Gastroesophageal sphincter (tissue), 4 donors: Measurements from ENCODE around the gene SNPH. TPM values are rescaled to one million over a fixed set of nuclear protein-coding genes. Genes with fewer than 3 reads are reported as not detected.
"Not testable (repeated sequence)": the region's sequence is repeated elsewhere in the genome, so short reads cannot be mapped to it uniquely, and the experiment has no call there.

Experiments used
- ATAC-seq: fragments of 150-250 bp; one replicate; pipeline ENCODE4 v1.9.1; 2016; ENCODE audit warnings: mild to moderate bottlenecking, moderate library complexity
- H3K27ac ChIP-seq, 4 donors: fragments of 200-600 bp; sonication (generic) in 3 of 4; 1 replicate in 3 of 4; 2 replicates in 1 of 4; pipeline ENCODE4 v1.5.1; 2016 to 2019
- H3K27me3 ChIP-seq: fragments of 200-600 bp; sonication (generic); one replicate; pipeline ENCODE4 v1.5.1; 2019
- H3K36me3 ChIP-seq, 2 donors: fragments of 200-600 bp; sonication (generic); one replicate each; pipeline ENCODE4 v1.5.1; 2019; ENCODE audit warnings: control low read depth in 1 of 2
- H3K4me1 ChIP-seq, 3 donors: fragments of 200-600 bp; sonication (generic); 1 replicate in 2 of 3; 2 replicates in 1 of 3; pipeline ENCODE4 v1.5.1; 2016 to 2019; ENCODE audit warnings: control low read depth in 2 of 3
- H3K4me3 ChIP-seq, 2 donors: fragments of 200-600 bp; sonication (generic); one replicate each; pipeline ENCODE4 v1.5.1; 2019; ENCODE audit warnings: mild to moderate bottlenecking in 1 of 2, moderate library complexity in 1 of 2
- H3K9me3 ChIP-seq, 3 donors: fragments of 200-600 bp; sonication (generic); one replicate each; pipeline ENCODE4 v1.5.1; 2017 to 2019; ENCODE audit warnings: control low read depth in 2 of 3
- EP300 ChIP-seq: sonication (generic); formaldehyde crosslinking; IDR thresholded peaks from one replicate; pipeline ENCODE4 v1.6.1; 2017; ENCODE audit warnings: antibody characterized with exemption, mild to moderate bottlenecking
- POLR2A ChIP-seq, 2 donors: fragments of 450-650 bp; IDR thresholded peaks; one replicate each; pipeline ENCODE4 v1.6.1; 2017; ENCODE audit warnings: antibody characterized with exemption in 2 of 2, mild to moderate bottlenecking in 2 of 2, moderate library complexity in 1 of 2
- POLR2AphosphoS5 ChIP-seq: sonication (generic); formaldehyde crosslinking; IDR thresholded peaks from one replicate; pipeline ENCODE4 v1.6.1; 2017; ENCODE audit warnings: antibody characterized with exemption
- WGBS, 2 donors: methylation state at CpG; one replicate each; pipeline ENCODE4 v1.1.5; 2018; ENCODE audit warnings: low coverage in 1 of 2; 5-methylcytosine and 5-hydroxymethylcytosine counted together
- total RNA-seq, 4 donors: library from RNA; depleted of rRNA; stranded (reverse); fragments of >200 nt; gene quantifications; one replicate each; pipeline ENCODE4 v1.1.0, GENCODE V29; 2016
- TF ChIP-seq, protein P1 (sequence below), 4 experiments: fragments of 200-600 bp in 2 of 4; fragments of 450-650 bp in 2 of 4; sonication (generic) in 1 of 4; IDR thresholded peaks; one replicate each; pipeline ENCODE4 v1.5.1; 2017 to 2019; ENCODE audit warnings: antibody characterized with exemption in 4 of 4, mild to moderate bottlenecking in 2 of 4, moderate library complexity in 2 of 4

The SNPH gene
- total RNA-seq, 4 donors from 2014 or later, result 9.8 to 31.6 (median 12.5) TPM

DNA sequence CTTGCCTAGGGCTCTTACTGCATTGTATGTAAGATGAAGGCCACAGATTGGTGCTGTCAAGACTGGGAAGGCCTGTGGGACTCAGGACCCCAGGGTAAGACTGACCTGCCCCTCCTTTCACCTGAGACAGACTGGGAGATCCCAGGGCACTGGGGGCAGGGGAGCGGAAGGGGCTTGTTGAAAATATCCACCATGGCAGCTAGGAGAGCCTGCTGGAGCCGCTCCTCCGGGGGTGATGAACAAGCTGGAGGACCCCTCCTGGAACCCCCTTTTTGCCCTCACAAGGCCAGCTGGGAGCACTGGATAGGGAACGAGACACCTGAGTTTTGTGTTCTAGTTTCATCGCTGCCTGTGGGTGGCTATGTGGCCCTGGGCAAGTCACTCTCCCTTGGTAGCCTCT, 72.0 kb downstream of the SNPH start:
- H3K4me3 ChIP-seq, result no peak overlapping the region
- no CpG with 5 or more reads among the region's 5 CpGs for WGBS, 2 donors
- no peak for ATAC-seq
- peaks cover 0 to 17% of the 10 kb centered on the region in 2 donors for H3K36me3 ChIP-seq
- H3K9me3 ChIP-seq, result no peaks in the 10 kb centered on the region
- H3K27ac ChIP-seq, result peak overlapping the region in 3 of 4 donors; percentile 59 to 68 (median 64)
- H3K27me3 ChIP-seq, result no peaks in the 10 kb centered on the region
- H3K4me1 ChIP-seq, result peaks cover 0 to 28% (median 12%) of the 10 kb centered on the region in 3 donors
- TF ChIP-seq EP300, result no peak
- no peak for TF ChIP-seq POLR2AphosphoS5
- TF ChIP-seq, protein P1, sequence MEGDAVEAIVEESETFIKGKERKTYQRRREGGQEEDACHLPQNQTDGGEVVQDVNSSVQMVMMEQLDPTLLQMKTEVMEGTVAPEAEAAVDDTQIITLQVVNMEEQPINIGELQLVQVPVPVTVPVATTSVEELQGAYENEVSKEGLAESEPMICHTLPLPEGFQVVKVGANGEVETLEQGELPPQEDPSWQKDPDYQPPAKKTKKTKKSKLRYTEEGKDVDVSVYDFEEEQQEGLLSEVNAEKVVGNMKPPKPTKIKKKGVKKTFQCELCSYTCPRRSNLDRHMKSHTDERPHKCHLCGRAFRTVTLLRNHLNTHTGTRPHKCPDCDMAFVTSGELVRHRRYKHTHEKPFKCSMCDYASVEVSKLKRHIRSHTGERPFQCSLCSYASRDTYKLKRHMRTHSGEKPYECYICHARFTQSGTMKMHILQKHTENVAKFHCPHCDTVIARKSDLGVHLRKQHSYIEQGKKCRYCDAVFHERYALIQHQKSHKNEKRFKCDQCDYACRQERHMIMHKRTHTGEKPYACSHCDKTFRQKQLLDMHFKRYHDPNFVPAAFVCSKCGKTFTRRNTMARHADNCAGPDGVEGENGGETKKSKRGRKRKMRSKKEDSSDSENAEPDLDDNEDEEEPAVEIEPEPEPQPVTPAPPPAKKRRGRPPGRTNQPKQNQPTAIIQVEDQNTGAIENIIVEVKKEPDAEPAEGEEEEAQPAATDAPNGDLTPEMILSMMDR (IDR thresholded peaks at IDR 0.05), result no peak
- TF ChIP-seq POLR2A (IDR thresholded peaks at IDR 0.05), result no peak

DNA sequence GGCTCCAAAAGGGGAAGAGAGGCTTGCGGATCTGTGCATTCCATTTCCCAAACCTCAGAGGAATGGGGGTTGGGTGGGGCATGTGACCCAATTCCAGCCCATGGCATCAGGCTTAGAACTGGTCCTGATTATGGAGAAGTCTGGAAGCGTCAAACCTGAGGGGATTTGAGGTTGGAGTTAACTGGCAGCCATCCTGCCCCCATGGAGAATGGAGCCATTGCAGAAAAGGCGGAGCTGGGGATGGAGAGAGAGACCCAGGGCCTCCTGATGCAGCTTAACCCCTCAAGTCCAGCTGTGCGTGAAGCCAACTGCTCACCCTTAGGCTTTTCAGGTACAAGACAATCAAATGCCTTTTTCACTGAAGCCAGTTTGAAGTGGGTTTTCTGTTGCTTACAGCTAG, 72.7 kb downstream of the SNPH start:
- Histone ChIP-seq H3K4me1 (peaks cover 0 to 28% (median 12%) of the 10 kb centered on the region in 3 donors), H3K4me3 (no peak overlapping the region), H3K27ac (no peak overlapping the region), H3K36me3 (peaks cover 0 to 10% of the 10 kb centered on the region in 2 donors), H3K27me3 (no peaks in the 10 kb centered on the region), H3K9me3 (no peaks in the 10 kb centered on the region)
- no peak for ATAC-seq
- no peak for TF ChIP-seq POLR2AphosphoS5
- no peak for TF ChIP-seq EP300
- TF ChIP-seq, protein P1 (IDR thresholded peaks at IDR 0.05), result no peak
- no peak for TF ChIP-seq POLR2A (IDR thresholded peaks at IDR 0.05)
- 64 to 100% methylated on average over 2 of the region's 4 CpGs for WGBS, 2 donors

DNA sequence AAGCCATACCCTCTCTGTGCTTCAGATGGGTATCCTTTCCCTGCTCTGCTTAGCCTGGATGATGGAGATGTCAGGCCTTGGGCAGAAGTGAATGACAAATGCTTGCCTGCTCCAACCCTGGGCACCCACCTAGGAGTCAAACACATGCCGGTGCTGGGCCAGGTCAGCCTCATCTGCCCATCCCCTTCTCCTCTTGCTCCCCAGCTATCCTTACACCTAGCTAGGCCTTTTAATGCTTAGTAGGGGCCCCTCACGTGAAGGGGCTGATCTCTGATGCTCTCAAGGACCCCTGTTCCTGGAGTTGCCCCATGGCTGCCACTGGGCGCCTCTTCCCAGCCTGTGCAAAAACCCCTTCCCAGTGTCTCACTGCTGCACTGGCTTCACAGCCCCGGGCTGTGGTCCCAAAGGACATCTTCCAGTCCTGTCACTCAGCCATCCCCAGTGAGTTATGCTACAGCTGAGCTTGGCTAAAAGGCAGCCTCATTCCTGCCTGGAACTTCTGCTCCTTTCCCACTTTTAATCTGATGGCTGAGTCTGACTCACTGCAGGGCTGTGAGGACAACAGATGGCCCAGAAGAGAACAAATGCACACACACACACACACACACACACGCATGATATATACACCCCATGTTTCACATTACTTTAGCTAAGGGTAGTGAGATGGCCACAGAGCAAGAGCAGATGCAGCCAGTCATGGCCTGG, 75.6 kb downstream of the SNPH start:
- TF ChIP-seq EP300, result no peak
- no peak for TF ChIP-seq POLR2A (IDR thresholded peaks at IDR 0.05)
- no peak for TF ChIP-seq POLR2AphosphoS5
- TF ChIP-seq, protein P1 (IDR thresholded peaks at IDR 0.05), result no peak
- 90% methylated on average over 2 of the region's 5 CpGs; no CpG with 5 or more reads in 1 of the 2 donors for WGBS, 2 donors
- Histone ChIP-seq H3K4me1 (peaks cover 0 to 21% (median 12%) of the 10 kb centered on the region in 3 donors), H3K27ac (no peak overlapping the region), H3K4me3 (no peak overlapping the region), H3K27me3 (no peaks in the 10 kb centered on the region), H3K9me3 (no peaks in the 10 kb centered on the region), H3K36me3 (no peaks in the 10 kb centered on the region)
- no peak for ATAC-seq

DNA sequence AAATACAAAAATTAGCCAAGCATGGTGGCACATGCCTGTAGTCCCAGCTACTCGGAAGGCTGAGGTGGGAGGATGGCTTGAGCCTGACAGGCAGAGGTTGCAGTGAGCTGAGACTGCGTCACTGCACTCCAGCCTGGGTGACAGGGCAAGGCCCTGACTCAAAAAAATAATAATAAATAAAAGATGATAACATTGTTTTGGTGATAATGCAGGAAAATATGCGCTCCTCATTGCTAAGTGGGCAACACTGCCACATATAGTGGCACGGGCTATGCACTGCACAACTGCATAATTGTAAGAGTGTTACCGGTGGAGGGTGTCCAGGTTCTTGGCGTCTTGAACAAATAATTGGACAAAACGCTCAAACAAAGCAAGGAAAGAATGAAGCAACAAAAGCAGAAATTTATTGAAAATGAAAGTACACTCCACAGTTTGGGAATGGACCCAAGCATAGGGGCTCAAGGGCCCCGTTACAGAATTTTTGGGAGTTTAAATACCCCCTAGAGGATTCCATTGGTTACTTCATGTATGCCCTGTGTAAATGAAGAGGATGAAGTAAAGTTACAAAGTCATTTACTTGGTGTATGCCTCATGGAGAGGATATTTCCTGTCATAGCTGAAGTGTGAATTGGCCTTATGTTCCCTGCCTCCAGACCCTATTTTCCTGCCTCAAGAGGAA, 77.5 kb downstream of the SNPH start:
- H3K4me3 ChIP-seq, H3K27ac ChIP-seq, H3K27me3 ChIP-seq, H3K9me3 ChIP-seq, H3K4me1 ChIP-seq, H3K36me3 ChIP-seq, ATAC-seq: not testable (repeated sequence)
- WGBS, 2 donors, result 78 to 95% methylated on average over 3 to 8 of the region's 8 CpGs

DNA sequence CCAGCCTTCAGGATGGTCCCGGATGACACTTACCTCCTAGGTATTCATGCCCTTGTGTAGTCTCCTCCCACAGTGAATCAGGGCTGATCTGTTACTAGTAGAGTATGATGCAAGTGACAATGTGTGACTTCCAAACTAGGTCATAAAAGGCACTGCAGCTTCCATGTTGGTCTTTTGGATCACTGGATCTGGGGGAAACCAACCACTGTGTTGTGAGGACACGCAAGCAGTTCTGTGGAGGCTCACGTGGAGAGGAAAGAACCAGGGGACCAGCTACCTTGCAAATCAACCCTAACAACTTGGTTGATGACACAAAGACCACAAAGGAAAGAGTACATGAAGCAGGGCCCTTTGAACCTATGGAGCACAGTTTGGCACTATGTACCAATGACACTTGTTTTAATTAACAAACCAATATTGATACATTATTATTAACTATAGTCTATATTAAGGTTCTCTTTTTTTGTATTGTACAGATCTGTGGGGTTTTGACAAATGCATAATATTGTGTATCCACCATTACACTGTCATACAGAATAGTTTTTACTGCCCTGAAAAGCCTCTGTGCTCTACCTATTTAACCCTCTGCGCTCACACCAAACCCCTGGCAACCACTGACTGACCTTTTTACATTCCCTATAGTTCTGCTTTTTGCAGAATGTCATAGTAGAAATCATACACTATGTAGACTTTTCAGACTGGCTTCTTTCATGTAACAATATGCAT, 79.1 kb downstream of the SNPH start:
- 88 to 94% methylated on average over 3 to 4 of the region's 4 CpGs for WGBS, 2 donors
- no peak overlapping the region for H3K4me3 ChIP-seq

More for the DNA sequence above, 79.1 kb downstream of the SNPH start:
- Histone ChIP-seq H3K4me1 (no peaks in the 10 kb centered on the region), H3K9me3 (no peaks in the 10 kb centered on the region), H3K36me3 (no peaks in the 10 kb centered on the region), H3K27me3 (no peaks in the 10 kb centered on the region), H3K27ac (no peak overlapping the region)
- no peak for ATAC-seq
- TF ChIP-seq EP300 (no peak), POLR2A (IDR thresholded peaks at IDR 0.05) (no peak), POLR2AphosphoS5 (no peak)
- TF ChIP-seq, protein P1 (IDR thresholded peaks at IDR 0.05), result no peak
